ENCODE data around the gene PLXNA2. TPM values are rescaled to one million over a fixed set of nuclear protein-coding genes. Genes with fewer than 3 reads are reported as not detected.

The PLXNA2 gene
- total and polyA plus RNA-seq, 7 experiments from 2014 or later = 0.70 to 5.4 (median 1.4) TPM; not detected in 2

DNA sequence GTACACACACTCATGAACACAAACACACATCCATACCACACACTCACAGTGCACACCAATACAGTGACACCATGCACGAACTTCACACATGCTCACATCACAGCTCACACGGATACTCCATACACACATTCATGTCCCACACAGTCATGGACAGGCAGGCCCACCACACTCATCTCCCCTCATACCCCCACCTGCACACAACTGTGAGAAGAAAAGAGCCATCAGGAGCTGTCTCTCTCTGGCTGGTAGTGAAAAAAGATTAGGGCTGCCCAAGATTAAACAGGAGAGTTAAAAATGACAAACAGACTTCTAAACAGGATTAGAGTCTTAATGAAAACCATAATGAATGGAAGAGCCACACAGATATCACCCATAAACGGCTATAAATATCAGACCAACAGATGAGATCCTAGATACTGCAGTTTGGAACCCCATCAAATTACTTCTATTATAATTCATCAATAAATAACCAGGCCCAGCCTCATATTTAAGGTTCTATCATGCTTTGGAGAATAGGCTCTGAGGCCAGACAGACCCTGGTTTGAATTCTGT, 122.3 kb downstream of the PLXNA2 start:
- no peak for ATAC-seq
- ChIA-PET POLR2A (no interaction called here), CTCF (no interaction called here)
- H3K4me1 ChIP-seq (ENCODE audit: control insufficient read depth in 2 of 2, insufficient read depth in 2 of 2, low read length in 2 of 2) = no peaks in the 10 kb centered on the region
- no peaks in the 10 kb centered on the region for H3K9me3 ChIP-seq (ENCODE audit: control insufficient read depth in 2 of 3, low read length in 3 of 3)
- H3K36me3 ChIP-seq (ENCODE audit: control insufficient read depth in 2 of 3, insufficient read depth in 3 of 3, low read length in 3 of 3) = no peaks in the 10 kb centered on the region
- H3K27me3 Mint-ChIP-seq = peaks cover 0 to 5% (median 0%) of the 10 kb centered on the region in 5 donors
- H3K27ac Mint-ChIP-seq = no peak overlapping the region
- no peak overlapping the region for H3K27ac ChIP-seq (ENCODE audit: low read depth, low read length)
- H3K9me3 Mint-ChIP-seq = peaks cover 0 to 2% (median 0%) of the 10 kb centered on the region in 11 donors
- intact Hi-C loops (cut with micrococcal nuclease) = no loop called here
- H3K4me3 Mint-ChIP-seq = no peak overlapping the region
- no peaks in the 10 kb centered on the region for H3K36me3 Mint-ChIP-seq
- no peaks in the 10 kb centered on the region for H3K4me1 Mint-ChIP-seq
- no peak for DNase-seq
- no peaks in the 10 kb centered on the region for H3K27me3 ChIP-seq (ENCODE audit: control insufficient read depth in 2 of 2, insufficient read depth in 2 of 2, low read length in 2 of 2)
- H3K4me3 ChIP-seq (ENCODE audit: low read length) = no peak overlapping the region

- DNase-seq (no peak), ATAC-seq (no peak)
- H3K9me3 Mint-ChIP-seq = peaks cover 0 to 2% (median 0%) of the 10 kb centered on the region in 11 donors
- no peaks in the 10 kb centered on the region for H3K4me1 Mint-ChIP-seq
- CTCF ChIA-PET = no interaction called here
- Histone ChIP-seq H3K27me3 (ENCODE audit: control insufficient read depth in 2 of 2, insufficient read depth in 2 of 2, low read length in 2 of 2) (no peaks in the 10 kb centered on the region), H3K4me3 (ENCODE audit: low read length) (no peak overlapping the region), H3K9me3 (ENCODE audit: control insufficient read depth in 2 of 3, low read length in 3 of 3) (no peaks in the 10 kb centered on the region), H3K27ac (ENCODE audit: low read depth, low read length) (no peak overlapping the region), H3K36me3 (ENCODE audit: control insufficient read depth in 2 of 3, insufficient read depth in 3 of 3, low read length in 3 of 3) (no peaks in the 10 kb centered on the region), H3K4me1 (ENCODE audit: control insufficient read depth in 2 of 2, insufficient read depth in 2 of 2, low read length in 2 of 2) (no peaks in the 10 kb centered on the region)
- H3K27ac Mint-ChIP-seq = no peak overlapping the region
- no peak overlapping the region for H3K4me3 Mint-ChIP-seq
- intact Hi-C loops (cut with micrococcal nuclease) = no loop called here
- POLR2A ChIA-PET = no interaction called here
- H3K36me3 Mint-ChIP-seq = no peaks in the 10 kb centered on the region
- peaks cover 0 to 12% (median 0%) of the 10 kb centered on the region in 5 donors for H3K27me3 Mint-ChIP-seq
Observed at GRCh38 chr1:208120431-208120790, 123.8 kb downstream of the PLXNA2 start.

GRCh38 chr1:208118841-208119606, 125.2 kb downstream of the PLXNA2 start:
- H3K4me3 ChIP-seq (ENCODE audit: low read length) = no peak overlapping the region
- Mint-ChIP-seq H3K9me3 (peaks cover 0 to 2% (median 0%) of the 10 kb centered on the region in 11 donors), H3K4me1 (no peaks in the 10 kb centered on the region), H3K36me3 (no peaks in the 10 kb centered on the region), H3K4me3 (no peak overlapping the region), H3K27me3 (peaks cover 0 to 12% (median 4%) of the 10 kb centered on the region in 5 donors), H3K27ac (no peak overlapping the region)
- H3K4me1 ChIP-seq (ENCODE audit: control insufficient read depth in 2 of 2, insufficient read depth in 2 of 2, low read length in 2 of 2) = no peaks in the 10 kb centered on the region
- no peaks in the 10 kb centered on the region for H3K27me3 ChIP-seq (ENCODE audit: control insufficient read depth in 2 of 2, insufficient read depth in 2 of 2, low read length in 2 of 2)
- no peak for ATAC-seq
- H3K9me3 ChIP-seq (ENCODE audit: control insufficient read depth in 2 of 3, low read length in 3 of 3) = no peaks in the 10 kb centered on the region
- H3K36me3 ChIP-seq (ENCODE audit: control insufficient read depth in 2 of 3, insufficient read depth in 3 of 3, low read length in 3 of 3) = no peaks in the 10 kb centered on the region
- H3K27ac ChIP-seq (ENCODE audit: low read depth, low read length) = no peak overlapping the region
- DNase-seq = no peak
- intact Hi-C loops (cut with micrococcal nuclease) = no loop called here
- ChIA-PET CTCF (no interaction called here), POLR2A (no interaction called here)

DNA sequence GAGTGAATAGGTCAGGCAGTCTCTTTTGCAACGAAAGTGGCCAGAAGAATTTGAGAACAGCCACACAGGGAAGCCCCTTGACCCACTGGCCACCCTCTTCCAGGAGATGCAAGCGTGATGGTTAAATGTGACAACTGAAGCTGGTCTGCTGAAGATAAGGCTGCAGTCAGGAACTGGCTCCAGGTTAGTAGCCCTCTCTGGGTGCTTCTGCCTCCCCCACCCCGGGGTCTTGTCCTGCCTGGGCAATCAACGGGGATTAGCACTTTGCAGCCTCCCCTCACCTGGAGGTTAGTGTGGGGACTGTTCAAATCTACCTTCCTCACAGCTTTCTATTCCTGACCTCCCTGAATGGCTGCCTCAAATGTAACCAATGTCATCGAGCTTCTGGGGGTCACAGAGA, 125.9 kb downstream of the PLXNA2 start:
- peaks cover 0 to 12% (median 4%) of the 10 kb centered on the region in 5 donors for H3K27me3 Mint-ChIP-seq

DNA sequence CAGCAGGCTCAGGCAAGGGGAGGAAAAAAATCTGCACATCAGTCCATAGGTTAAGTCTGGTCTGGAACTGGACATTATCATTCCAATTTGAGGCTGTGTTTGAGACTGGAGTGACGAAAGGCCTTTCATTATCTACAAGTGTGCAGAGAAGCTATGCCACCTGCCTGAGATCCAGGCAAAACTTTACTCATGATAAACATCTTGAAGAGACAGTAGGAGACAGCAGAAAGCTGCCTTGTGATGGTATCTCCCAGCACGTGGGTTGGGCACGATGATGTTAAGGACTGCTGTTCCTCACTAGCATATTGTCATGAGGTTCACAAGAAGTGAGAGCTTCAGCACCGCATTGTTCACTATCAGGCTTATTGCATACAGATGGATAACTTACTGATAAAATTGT, 126.4 kb downstream of the PLXNA2 start:
- ChIA-PET CTCF (no interaction called here), POLR2A (no interaction called here)
- no peaks in the 10 kb centered on the region for H3K36me3 ChIP-seq (ENCODE audit: control insufficient read depth in 2 of 3, insufficient read depth in 3 of 3, low read length in 3 of 3)
- H3K4me3 ChIP-seq (ENCODE audit: low read length) = no peak overlapping the region
- peaks cover 0 to 12% (median 4%) of the 10 kb centered on the region in 5 donors for H3K27me3 Mint-ChIP-seq
- H3K27me3 ChIP-seq (ENCODE audit: control insufficient read depth in 2 of 2, insufficient read depth in 2 of 2, low read length in 2 of 2) = no peaks in the 10 kb centered on the region
- no peak for DNase-seq
- no peaks in the 10 kb centered on the region for H3K4me1 Mint-ChIP-seq
- no peaks in the 10 kb centered on the region for H3K36me3 Mint-ChIP-seq
- no peak overlapping the region for H3K4me3 Mint-ChIP-seq
- no peak overlapping the region for H3K27ac ChIP-seq (ENCODE audit: low read depth, low read length)
- no peaks in the 10 kb centered on the region for H3K4me1 ChIP-seq (ENCODE audit: control insufficient read depth in 2 of 2, insufficient read depth in 2 of 2, low read length in 2 of 2)
- intact Hi-C loops (cut with micrococcal nuclease) = no loop called here
- H3K9me3 ChIP-seq (ENCODE audit: control insufficient read depth in 2 of 3, low read length in 3 of 3) = no peaks in the 10 kb centered on the region
- no peak for ATAC-seq
- no peak overlapping the region for H3K27ac Mint-ChIP-seq
- peaks cover 0 to 2% (median 0%) of the 10 kb centered on the region in 11 donors for H3K9me3 Mint-ChIP-seq

More for the DNA sequence above, 125.9 kb downstream of the PLXNA2 start:
- H3K27me3 ChIP-seq (ENCODE audit: control insufficient read depth in 2 of 2, insufficient read depth in 2 of 2, low read length in 2 of 2) = no peaks in the 10 kb centered on the region
- no peak for ATAC-seq
- H3K4me3 Mint-ChIP-seq = no peak overlapping the region
- H3K27ac ChIP-seq (ENCODE audit: low read depth, low read length) = no peak overlapping the region
- H3K9me3 ChIP-seq (ENCODE audit: control insufficient read depth in 2 of 3, low read length in 3 of 3) = no peaks in the 10 kb centered on the region
- H3K36me3 Mint-ChIP-seq = no peaks in the 10 kb centered on the region
- no peak overlapping the region for H3K4me3 ChIP-seq (ENCODE audit: low read length)
- intact Hi-C loops (cut with micrococcal nuclease) = no loop called here
- no peaks in the 10 kb centered on the region for H3K36me3 ChIP-seq (ENCODE audit: control insufficient read depth in 2 of 3, insufficient read depth in 3 of 3, low read length in 3 of 3)
- peaks cover 0 to 2% (median 0%) of the 10 kb centered on the region in 11 donors for H3K9me3 Mint-ChIP-seq
- DNase-seq = no peak
- CTCF ChIA-PET = no interaction called here
- H3K4me1 ChIP-seq (ENCODE audit: control insufficient read depth in 2 of 2, insufficient read depth in 2 of 2, low read length in 2 of 2) = no peaks in the 10 kb centered on the region
- POLR2A ChIA-PET = no interaction called here
- H3K4me1 Mint-ChIP-seq = no peaks in the 10 kb centered on the region
- H3K27ac Mint-ChIP-seq = no peak overlapping the region

DNA sequence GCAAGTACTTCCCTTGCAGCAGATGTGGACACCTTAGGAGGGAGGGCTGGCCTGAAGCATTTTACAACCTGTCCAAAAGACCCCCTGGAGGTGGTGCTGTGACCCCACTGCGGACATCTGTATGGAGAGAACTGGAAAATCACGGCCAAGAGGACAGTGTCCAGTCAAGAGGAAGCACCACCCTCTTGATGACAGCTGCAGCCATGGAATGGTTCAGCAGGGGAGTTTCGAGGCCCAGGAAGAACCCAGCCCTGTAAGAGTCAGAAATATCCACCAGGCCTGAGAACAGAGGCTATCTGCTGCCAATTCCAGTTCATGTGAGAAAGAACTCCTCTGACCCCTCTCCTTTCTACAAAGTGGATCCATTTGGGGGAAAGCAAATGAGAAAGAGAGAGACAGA, 126.8 kb downstream of the PLXNA2 start:
- Mint-ChIP-seq H3K36me3 (no peaks in the 10 kb centered on the region), H3K9me3 (peaks cover 0 to 2% (median 0%) of the 10 kb centered on the region in 11 donors), H3K4me3 (no peak overlapping the region), H3K27me3 (peaks cover 0 to 12% (median 4%) of the 10 kb centered on the region in 5 donors), H3K27ac (no peak overlapping the region), H3K4me1 (no peaks in the 10 kb centered on the region)
- ATAC-seq (no peak), DNase-seq (no peak)
- Histone ChIP-seq H3K9me3 (ENCODE audit: control insufficient read depth in 2 of 3, low read length in 3 of 3) (no peaks in the 10 kb centered on the region), H3K36me3 (ENCODE audit: control insufficient read depth in 2 of 3, insufficient read depth in 3 of 3, low read length in 3 of 3) (no peaks in the 10 kb centered on the region), H3K27ac (ENCODE audit: low read depth, low read length) (no peak overlapping the region), H3K4me1 (ENCODE audit: control insufficient read depth in 2 of 2, insufficient read depth in 2 of 2, low read length in 2 of 2) (no peaks in the 10 kb centered on the region), H3K4me3 (ENCODE audit: low read length) (no peak overlapping the region), H3K27me3 (ENCODE audit: control insufficient read depth in 2 of 2, insufficient read depth in 2 of 2, low read length in 2 of 2) (no peaks in the 10 kb centered on the region)
- intact Hi-C loops (cut with micrococcal nuclease) = no loop called here
- POLR2A ChIA-PET = no interaction called here
- CTCF ChIA-PET = no interaction called here

All from naive thymus-derived CD4-positive, alpha-beta T cell (primary cell).